ENCODE data around the gene JAK2.

DNA sequence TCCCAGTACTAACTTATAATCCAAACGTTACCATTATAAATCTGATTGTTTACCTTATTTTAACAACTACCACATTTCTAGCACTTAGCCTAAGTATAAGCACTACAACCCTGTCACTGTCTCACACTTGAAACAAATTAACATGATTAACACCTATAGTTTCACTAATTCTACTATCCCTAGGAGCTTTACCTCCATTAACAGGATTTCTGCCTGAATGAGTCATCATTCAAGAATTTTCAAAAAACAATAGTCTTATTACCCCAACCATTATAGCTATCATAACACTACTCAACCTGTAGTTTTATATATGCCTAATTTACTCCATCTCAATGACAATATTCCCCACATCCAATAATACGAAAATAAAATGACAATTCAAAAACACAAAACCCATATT is 110.7 kb downstream of the JAK2 start:
- TF ChIP-seq, protein P1, sequence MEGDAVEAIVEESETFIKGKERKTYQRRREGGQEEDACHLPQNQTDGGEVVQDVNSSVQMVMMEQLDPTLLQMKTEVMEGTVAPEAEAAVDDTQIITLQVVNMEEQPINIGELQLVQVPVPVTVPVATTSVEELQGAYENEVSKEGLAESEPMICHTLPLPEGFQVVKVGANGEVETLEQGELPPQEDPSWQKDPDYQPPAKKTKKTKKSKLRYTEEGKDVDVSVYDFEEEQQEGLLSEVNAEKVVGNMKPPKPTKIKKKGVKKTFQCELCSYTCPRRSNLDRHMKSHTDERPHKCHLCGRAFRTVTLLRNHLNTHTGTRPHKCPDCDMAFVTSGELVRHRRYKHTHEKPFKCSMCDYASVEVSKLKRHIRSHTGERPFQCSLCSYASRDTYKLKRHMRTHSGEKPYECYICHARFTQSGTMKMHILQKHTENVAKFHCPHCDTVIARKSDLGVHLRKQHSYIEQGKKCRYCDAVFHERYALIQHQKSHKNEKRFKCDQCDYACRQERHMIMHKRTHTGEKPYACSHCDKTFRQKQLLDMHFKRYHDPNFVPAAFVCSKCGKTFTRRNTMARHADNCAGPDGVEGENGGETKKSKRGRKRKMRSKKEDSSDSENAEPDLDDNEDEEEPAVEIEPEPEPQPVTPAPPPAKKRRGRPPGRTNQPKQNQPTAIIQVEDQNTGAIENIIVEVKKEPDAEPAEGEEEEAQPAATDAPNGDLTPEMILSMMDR (IDR thresholded peaks at IDR 0.05) = no peak
- no peak for TF ChIP-seq POLR2A (IDR thresholded peaks at IDR 0.05)
- TF ChIP-seq EP300 (IDR thresholded peaks at IDR 0.05) = no peak

Measured in suprapubic skin (tissue), 3 donors.